CD4-positive, alpha-beta T cell treated with Interleukin-4 for 1 hour (primary cell): ENCODE data around the gene GIMAP5.
A peak's percentile ranks its signal among the peaks of the same experiment; 100 is the strongest.
"Not testable (repeated sequence)": the region's sequence is repeated elsewhere in the genome, so short reads cannot be mapped to it uniquely, and the experiment has no call there.

Source experiments
- DNase-seq, 2 donors: peaks; one replicate each; pipeline ENCODE4 v3.0.0-alpha.2; 2020 to 2022

The GIMAP5 gene

DNA sequence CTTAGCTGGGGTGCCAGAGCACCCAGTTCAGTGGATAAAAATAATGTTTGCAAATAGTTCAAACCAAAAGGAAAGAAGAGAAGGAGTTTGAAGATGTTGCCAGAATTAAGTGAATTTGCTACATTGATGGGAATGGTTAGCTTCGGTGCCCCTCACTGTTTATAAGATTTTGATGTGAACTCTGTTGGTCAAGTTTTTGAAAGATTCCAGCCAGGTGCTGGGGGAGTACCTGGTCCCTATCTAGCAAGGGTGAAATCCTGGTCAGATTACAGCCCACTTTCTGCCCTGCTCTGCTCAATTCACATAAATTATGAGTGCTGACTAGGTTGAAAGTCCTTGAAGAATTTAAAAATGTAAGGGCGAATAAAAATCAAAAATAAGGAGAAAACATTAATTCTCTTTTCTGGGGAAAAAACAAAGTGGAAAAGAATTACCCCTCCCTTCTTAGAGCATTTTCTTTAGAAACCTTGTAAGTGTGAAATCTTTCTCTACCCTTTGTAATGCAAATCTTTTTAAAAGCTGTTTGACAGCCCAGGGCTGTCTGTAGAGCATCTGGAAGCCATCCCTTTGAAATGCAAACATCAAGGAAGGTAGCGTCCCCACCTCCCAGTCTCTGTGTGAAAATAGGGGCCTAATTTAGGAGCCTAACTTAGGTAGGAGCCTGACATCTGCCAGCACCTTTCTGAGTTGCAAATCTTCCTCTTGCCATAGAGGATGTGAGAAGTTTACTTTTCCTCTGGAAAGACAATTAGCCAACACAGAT lies 1.4 kb upstream of the GIMAP5 start:
- no peak for DNase-seq

DNA sequence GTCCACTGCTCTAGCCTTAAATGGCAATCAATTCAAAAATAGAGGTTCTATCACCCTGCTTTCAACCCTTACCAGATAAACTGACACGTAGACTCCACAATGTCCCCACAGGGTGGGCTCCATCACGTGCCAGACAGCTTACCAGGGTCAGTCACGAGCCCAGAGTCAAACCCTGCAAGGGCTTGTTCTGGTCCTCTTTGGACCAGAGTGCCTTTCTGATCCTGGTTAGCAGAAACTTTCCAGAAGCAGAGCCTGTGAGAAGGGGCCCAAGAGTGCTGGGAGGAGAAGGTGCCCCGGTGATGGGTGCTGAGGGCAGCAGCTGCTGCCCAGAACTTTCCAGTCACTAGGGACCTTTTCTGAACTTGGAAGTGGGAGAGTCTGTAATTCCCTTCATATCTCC lies 354 bp upstream of the GIMAP5 start:
- DNase-seq: no peak

- DNase-seq: peak; percentile 43 to 75
These were observed 874 bp downstream of the GIMAP5 start for GRCh38 chr7:150738092-150738491.

- DNase-seq: no peak
These were observed 1.4 kb downstream of the GIMAP5 start for GRCh38 chr7:150738591-150739001.

DNA sequence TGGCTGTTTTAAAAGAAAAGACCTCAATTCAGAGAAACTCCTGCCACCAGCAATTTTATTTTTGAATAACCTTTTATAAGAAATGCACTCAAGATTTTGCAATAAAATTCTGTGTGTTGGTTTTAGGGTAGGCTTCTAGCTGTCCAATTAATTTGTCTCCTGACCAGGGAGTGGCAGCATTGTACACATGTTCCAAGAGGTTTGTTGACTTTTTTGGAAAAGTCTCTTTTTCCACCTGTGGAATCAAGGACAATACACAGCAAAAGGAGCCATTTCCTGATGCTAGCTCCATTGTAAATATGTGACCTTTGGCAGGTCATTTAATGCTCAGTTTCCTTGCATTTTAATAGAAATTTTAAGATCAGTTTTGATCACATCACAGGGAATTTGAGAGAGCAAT lies 1.8 kb downstream of the GIMAP5 start:
- no peak for DNase-seq

DNA sequence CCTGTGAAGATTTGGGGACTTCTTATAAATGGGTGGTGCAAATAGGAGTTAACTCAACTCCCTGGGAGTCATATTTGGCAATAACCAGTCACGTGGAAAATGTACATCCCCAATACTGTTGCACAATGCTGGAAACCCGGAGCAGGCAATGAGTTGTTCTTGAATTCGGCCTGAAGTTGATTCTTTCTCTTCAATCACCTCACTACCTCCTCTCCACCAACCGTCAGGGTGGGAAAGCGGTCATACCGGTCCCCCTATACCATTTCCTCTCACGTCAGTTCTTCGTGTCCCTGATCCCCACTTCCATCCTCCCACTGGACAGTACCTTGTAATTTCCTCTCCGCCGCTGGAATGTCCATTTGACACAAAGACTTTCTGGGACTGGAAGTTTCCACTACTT lies 2.8 kb downstream of the GIMAP5 start:
- no peak for DNase-seq

DNA sequence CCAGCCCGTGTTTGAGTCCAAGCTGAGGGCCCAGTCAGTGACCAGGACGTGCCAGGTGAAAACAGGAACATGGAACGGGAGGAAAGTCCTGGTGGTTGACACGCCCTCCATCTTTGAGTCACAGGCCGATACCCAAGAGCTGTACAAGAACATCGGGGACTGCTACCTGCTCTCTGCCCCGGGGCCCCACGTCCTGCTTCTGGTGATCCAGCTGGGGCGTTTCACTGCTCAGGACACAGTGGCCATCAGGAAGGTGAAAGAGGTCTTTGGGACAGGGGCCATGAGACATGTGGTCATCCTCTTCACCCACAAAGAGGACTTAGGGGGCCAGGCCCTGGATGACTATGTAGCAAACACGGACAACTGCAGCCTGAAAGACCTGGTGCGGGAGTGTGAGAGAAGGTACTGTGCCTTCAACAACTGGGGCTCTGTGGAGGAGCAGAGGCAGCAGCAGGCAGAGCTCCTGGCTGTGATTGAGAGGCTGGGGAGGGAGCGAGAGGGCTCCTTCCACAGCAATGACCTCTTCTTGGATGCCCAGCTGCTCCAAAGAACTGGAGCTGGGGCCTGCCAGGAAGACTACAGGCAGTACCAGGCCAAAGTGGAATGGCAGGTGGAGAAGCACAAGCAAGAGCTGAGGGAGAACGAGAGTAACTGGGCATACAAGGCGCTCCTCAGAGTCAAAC lies 5.2 kb downstream of the GIMAP5 start:
- DNase-seq: no peak

- no peak for DNase-seq
These were observed 6.9 kb downstream of the GIMAP5 start for GRCh38 chr7:150744041-150744656.

- DNase-seq: no peak
These were observed 7.9 kb downstream of the GIMAP5 start for GRCh38 chr7:150745086-150745485.

DNA sequence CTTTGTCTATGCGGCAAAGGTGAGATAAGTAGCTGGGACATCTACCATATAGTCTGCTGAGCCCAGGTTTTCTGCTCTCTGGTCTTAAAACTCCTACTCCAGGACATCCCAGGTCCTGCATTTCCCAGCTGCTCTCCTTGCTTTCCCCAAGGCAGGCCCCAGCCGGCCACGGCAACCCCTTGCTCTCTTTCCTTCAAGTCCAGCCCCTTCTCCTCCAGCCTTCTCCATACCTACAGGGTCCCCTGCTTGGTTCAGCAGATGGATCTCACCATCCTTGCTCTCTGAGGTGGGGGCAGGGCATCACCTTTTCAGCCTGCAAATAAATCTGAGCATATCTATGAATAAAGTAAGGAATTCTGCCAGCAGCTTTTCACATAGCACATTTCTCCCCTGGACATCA lies 8.7 kb downstream of the GIMAP5 start:
- no peak for DNase-seq

GRCh38 chr7:150746921-150747320 lies 9.7 kb downstream of the GIMAP5 start:
- no peak for DNase-seq

- DNase-seq: no peak
These were observed 11.2 kb downstream of the GIMAP5 start for GRCh38 chr7:150748376-150748775.

GRCh38 chr7:150751702-150752101 lies 14.5 kb downstream of the GIMAP5 start:
- no peak for DNase-seq

DNA sequence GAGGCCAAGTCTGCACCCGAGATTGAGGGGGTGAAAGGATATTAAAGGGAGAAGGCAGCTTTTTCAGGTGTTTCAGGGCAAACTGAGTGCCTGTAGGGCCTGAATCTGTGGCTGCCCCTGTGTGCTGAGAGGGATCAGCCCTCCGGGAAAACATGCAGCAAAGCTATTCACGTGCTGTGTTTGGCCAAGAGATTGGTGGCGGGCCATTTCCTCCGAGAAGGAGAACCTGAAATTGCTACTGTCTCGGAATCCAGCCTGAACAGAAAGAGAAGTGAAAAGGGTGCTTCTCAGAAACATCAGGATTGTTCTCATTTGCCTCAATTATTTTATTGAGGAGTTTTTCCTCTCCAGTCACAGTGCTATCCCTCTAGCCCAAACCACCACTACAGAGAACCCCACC lies 16.0 kb downstream of the GIMAP5 start:
- no peak for DNase-seq

DNA sequence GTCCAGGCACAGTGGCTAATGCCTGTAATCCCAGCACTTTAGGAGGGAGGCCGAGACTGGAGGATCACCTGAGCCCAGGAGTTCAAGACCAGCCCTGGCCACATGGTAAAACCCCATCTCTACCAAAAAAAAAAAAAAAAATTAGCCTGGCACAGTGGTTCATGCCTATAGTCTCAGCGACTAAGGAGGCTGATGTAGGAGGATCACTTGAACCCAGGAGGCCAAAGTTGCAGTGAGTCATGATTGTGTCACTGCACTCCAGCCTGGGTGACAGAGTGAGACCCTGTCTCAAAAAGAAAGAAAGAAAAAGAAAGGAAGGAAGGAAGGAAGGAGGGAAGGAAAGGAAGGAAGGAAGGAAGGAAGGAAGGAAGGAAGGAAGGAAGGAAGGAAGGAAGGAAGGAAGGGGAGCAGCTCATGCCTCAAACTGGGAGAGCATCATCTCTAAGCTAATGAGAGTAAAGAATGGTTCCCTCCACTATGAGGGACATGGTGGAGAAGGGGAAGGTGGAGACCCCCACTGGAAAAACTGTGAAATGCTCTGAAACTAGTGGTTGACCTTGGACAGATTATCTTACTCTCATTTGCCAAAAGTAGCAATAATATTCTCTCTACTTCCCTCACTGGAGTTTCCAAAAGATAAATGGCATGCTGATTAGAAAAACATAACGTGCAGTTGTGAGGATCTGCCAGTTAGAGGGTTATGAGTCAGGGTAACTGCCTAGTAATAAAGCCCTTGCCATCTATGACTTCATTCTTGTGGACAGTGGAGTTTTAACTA lies 16.8 kb downstream of the GIMAP5 start:
- DNase-seq: peak in 1 of 2 donors; percentile 59

DNA sequence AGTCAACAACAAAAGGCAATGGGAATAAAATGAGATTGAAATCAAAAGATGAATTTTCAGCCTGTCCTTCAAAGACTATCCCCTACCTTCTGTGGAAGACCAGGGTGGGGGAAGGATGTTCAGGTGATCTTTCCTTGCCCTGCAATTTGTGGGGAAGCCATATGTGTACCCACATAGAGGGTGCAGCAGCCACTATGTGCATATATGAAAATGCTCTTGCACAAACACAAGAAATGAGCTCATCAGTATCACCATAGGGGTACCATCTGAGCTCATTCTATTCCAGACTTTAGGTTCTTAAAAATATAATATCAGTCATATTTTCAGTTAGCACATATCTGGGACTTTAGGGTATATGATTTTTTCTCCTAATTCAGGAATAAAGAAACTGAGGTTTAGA lies 17.7 kb downstream of the GIMAP5 start:
- DNase-seq: no peak

- DNase-seq: peak; percentile 81 to 86
These were observed 18.4 kb downstream of the GIMAP5 start for GRCh38 chr7:150755473-150756099.

DNA sequence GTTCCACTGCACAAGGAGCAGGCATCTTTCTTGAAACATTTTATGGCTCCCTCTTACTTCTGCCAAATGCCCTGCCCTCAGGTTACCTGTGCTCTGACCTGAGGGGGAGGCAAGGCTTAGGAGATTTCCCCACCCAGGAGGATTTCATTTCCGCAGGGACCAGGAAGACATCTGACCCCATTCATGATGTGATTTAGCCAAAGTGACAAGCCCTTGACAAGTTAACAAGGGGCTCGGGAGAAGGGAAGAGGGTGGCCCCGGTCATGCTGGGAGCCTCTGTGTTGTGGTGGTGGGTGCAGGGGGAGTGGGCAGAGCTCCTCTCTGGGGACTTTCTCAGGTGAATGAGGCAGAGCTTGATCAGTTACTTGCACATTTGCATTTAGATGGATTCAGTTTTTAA lies 18.9 kb downstream of the GIMAP5 start:
- DNase-seq: no peak

- DNase-seq: peak in 1 of 2 donors; percentile 81
These were observed 19.6 kb downstream of the GIMAP5 start for GRCh38 chr7:150756858-150757257.

GRCh38 chr7:150759479-150759878 lies 22.3 kb downstream of the GIMAP5 start:
- DNase-seq: no peak

GRCh38 chr7:150766334-150766709 lies 29.1 kb downstream of the GIMAP5 start:
- DNase-seq: no peak

DNA sequence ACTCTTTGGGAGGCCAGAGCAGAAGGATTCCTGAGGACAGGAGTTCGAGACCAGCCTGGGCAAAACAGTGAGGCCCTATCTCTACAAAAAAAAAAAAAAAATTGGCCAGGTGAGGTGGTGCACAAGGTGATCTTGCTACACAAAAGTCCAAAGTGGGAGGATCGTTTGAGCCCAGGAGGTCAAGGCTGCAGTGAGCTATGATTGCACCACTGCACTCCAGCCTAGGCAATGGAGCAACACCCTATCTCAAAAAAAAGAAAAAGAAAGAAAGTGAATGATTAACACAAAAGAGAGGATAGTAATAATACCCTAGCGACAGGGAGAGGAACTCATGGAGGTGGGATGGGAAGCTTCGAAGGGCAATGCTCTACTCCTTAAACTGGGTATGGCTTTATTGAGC lies 32.5 kb downstream of the GIMAP5 start:
- DNase-seq: no peak

DNA sequence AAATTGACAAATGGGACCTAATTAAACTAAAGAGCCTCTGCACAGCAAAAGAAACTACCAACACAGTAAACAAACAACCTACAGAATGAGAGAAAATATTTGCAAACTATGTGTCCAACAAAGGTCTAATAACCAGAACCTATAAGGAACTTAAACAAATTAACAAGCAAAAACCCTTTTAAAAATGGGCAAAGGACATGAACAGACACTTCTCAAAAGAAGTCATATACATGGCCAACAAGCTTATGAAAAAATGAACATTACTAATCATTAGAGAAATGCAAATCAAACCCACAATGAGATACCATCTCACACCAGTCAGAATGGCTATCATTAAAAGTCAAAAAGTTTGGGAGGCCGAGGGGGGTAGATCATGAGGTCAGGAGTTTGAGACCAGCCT lies 36.9 kb downstream of the GIMAP5 start:
- not testable (repeated sequence) for DNase-seq
